A549 (cell line): ENCODE data around the gene HECTD2. TPM values are rescaled to one million over a fixed set of nuclear protein-coding genes. Genes with fewer than 3 reads are reported as not detected.
A peak's percentile ranks its signal among the peaks of the same experiment; 100 is the strongest.
"Not testable (repeated sequence)": the region's sequence is repeated elsewhere in the genome, so short reads cannot be mapped to it uniquely, and the experiment has no call there.

Experiments
- ATAC-seq, 2 experiments: fragments of 200-7000 bp in 1 of 2; fragments of >200 bp in 1 of 2; cut with Nextera tagmentation in 1 of 2; cut with Tn5 transposase in 1 of 2; 3 replicates each; pipeline versions ENCODE4 v1.8.0 to v1.9.1; 2018 to 2020; ENCODE audit warnings: mild to moderate bottlenecking in 1 of 2, moderate library complexity in 1 of 2
- CTCF ChIA-PET: fragments of 300-600 bp; sonication (Branson Sonifier 250); formaldehyde crosslinking; extraction: SDS; loops from one replicate; lab custom pipeline; 2021; ENCODE audit warnings: antibody characterized with exemption, inconsistent platforms; lab: Yijun Ruan, JAX
- POLR2A ChIA-PET: fragments of 350-600 bp; formaldehyde crosslinking; extraction: SDS; loops from one replicate; lab custom pipeline; 2021; ENCODE audit warnings: antibody characterized with exemption, inconsistent platforms; lab: Yijun Ruan, JAX
- DNase-seq, 2 experiments: peaks; one replicate each; pipeline versions ENCODE4 v3.0.0 to v3.0.0-alpha.2; 2011 to 2016; ENCODE audit warnings: low read depth in 1 of 2, low spot score in 1 of 2
- FAIRE-seq: peaks from 2 replicates; lab custom pipeline; 2011; peaks lifted over from hg19 to GRCh38; lab: Jason Lieb, UNC
- H3K27ac ChIP-seq, 2 experiments: fragments of >200 bp; sonication (Bioruptor Twin); formaldehyde crosslinking; 3 replicates each; pipeline ENCODE4 v1.5.1; 2016 to 2017
- H3K4me1 ChIP-seq: fragments of >200 bp; sonication (Bioruptor Twin); formaldehyde crosslinking; 3 replicates; pipeline ENCODE4 v1.6.1; 2016
- H3K4me2 ChIP-seq: fragments of >200 bp; sonication (Bioruptor Twin); formaldehyde crosslinking; 3 replicates; pipeline ENCODE4 v1.6.1; 2016
- H3K4me3 ChIP-seq: fragments of >200 bp; sonication (Bioruptor Twin); formaldehyde crosslinking; 3 replicates; pipeline ENCODE4 v1.5.1; 2016
- H3K9me3 ChIP-seq: fragments of >200 bp; sonication (Bioruptor Twin); formaldehyde crosslinking; 3 replicates; pipeline ENCODE4 v1.6.1; 2016
- BCL3 ChIP-seq: fragments of >200 bp; sonication (Bioruptor Twin); formaldehyde crosslinking; IDR thresholded peaks from 3 replicates; pipeline ENCODE4 v1.6.1; 2016
- CHD2 ChIP-seq: fragments of 150-350 bp; IDR thresholded peaks from 2 replicates; pipeline ENCODE4 v1.6.1; 2014; ENCODE audit warnings: low read length; ENCODE audit not compliant: partially characterized antibody
- CTCF ChIP-seq: fragments of >200 bp; sonication (Bioruptor Twin); formaldehyde crosslinking; IDR thresholded peaks from 3 replicates; pipeline ENCODE4 v1.5.1; 2016
- EP300 ChIP-seq, 2 experiments: fragments of >200 bp; sonication (Bioruptor Twin); formaldehyde crosslinking; IDR thresholded peaks; 2 replicates in 1 of 2; 3 replicates in 1 of 2; pipeline ENCODE4 v1.6.1; 2016 to 2017
- ESRRA ChIP-seq: fragments of 150-350 bp; IDR thresholded peaks from 2 replicates; pipeline ENCODE4 v1.6.1; 2014; ENCODE audit warnings: mild to moderate bottlenecking, low read length, borderline replicate concordance
- HOXB5 ChIP-seq: fragments of 250-450 bp; sonication (Bioruptor Pico); IDR thresholded peaks from 2 replicates; pipeline ENCODE4 v1.5.0; 2020; ENCODE audit warnings: mild to moderate bottlenecking, moderate library complexity
- JUN ChIP-seq, 2 experiments: fragments of >200 bp; sonication (Bioruptor Twin); formaldehyde crosslinking; IDR thresholded peaks; 2 replicates in 1 of 2; 3 replicates in 1 of 2; pipeline ENCODE4 v1.6.1; 2016 to 2017
- JUNB ChIP-seq: fragments of >200 bp; sonication (Bioruptor Twin); formaldehyde crosslinking; IDR thresholded peaks from 2 replicates; pipeline ENCODE4 v1.6.1; 2016
- MAFK ChIP-seq: fragments of 450-650 bp; IDR thresholded peaks from 2 replicates; pipeline ENCODE4 v1.6.1; 2014; ENCODE audit not compliant: partially characterized antibody
- MAX ChIP-seq: IDR thresholded peaks from 2 replicates; pipeline ENCODE4 v1.6.1; 2012
- NFE2L2 ChIP-seq: fragments of 150-350 bp; conservative IDR thresholded peaks from 2 replicates; pipeline ENCODE4 v1.6.1; 2014; ENCODE audit warnings: low read length
- NR3C1 ChIP-seq: fragments of >200 bp; sonication (Bioruptor Twin); formaldehyde crosslinking; IDR thresholded peaks from 3 replicates; pipeline ENCODE4 v1.6.1; 2017
- RAD21 ChIP-seq, 2 experiments: fragments of >200 bp in 1 of 2; sonication (Bioruptor Twin) in 1 of 2; formaldehyde crosslinking in 1 of 2; IDR thresholded peaks in 1 of 2; conservative IDR thresholded peaks in 1 of 2; 2 replicates in 1 of 2; 3 replicates in 1 of 2; pipeline ENCODE4 v1.6.1; 2012 to 2018; ENCODE audit warnings: inconsistent platforms in 1 of 2
- SMC3 ChIP-seq: fragments of >200 bp; sonication (Bioruptor Twin); formaldehyde crosslinking; IDR thresholded peaks from 3 replicates; pipeline ENCODE4 v1.6.1; 2018; ENCODE audit warnings: inconsistent platforms
- SREBF2 ChIP-seq: fragments of 450-650 bp; IDR thresholded peaks from 2 replicates; pipeline ENCODE4 v1.6.1; 2014; ENCODE audit warnings: mild to moderate bottlenecking, moderate library complexity
- USF2 ChIP-seq: fragments of 450-650 bp; IDR thresholded peaks from 2 replicates; pipeline ENCODE4 v1.6.1; 2014; ENCODE audit warnings: antibody characterized with exemption
- ZC3H11A ChIP-seq: fragments of 450-650 bp; IDR thresholded peaks from 2 replicates; pipeline ENCODE4 v1.6.1; 2014; ENCODE audit warnings: antibody characterized with exemption, mild to moderate bottlenecking
- ZFP36 ChIP-seq: fragments of 450-650 bp; IDR thresholded peaks from 2 replicates; pipeline ENCODE4 v1.6.1; 2014; ENCODE audit warnings: borderline replicate concordance; ENCODE audit not compliant: partially characterized antibody
- WGBS: methylation state at CpG from one replicate; pipeline ENCODE4 v1.1.6; 2017; ENCODE audit errors: missing lambda C conversion rate; 5-methylcytosine and 5-hydroxymethylcytosine counted together
- polyA plus RNA-seq, 4 experiments: library from polyadenylated mRNA; depleted of rRNA in 3 of 4; stranded (reverse); fragments of >200 nt; fragmentation: RNase III in 1 of 4; extraction: RNeasy Plus Mini Kit Qiagen cat#74134 plus additional on column Dnase treatment in 1 of 4; gene quantifications; 2 replicates in 3 of 4; 3 replicates in 1 of 4; pipeline ENCODE4 v1.2.3, GENCODE V29; 2011 to 2017

The HECTD2 gene
- polyA plus RNA-seq, 2 of the 4 experiments (the other 2 are of a cell fraction) = 4.1 to 13.9 TPM

GRCh38 chr10:91385306-91386085 is 24.6 kb upstream of the HECTD2 start:
- H3K27ac ChIP-seq = no peak overlapping the region
- FAIRE-seq (no peak), ATAC-seq (no peak), DNase-seq (no peak)
- H3K4me3 ChIP-seq = no peak overlapping the region
- no peaks in the 10 kb centered on the region for H3K9me3 ChIP-seq
- 45% methylated on average over 9 of the region's 9 CpGs for WGBS
- 0 out of 3 replicates have a peak, but pooled peaks cover 4% of the 10 kb centered on the region for H3K4me1 ChIP-seq
- ChIA-PET CTCF (interaction anchor here (1.5 kb wide), 1 partner anchor 250 kb away, joined by 10 read pairs; no protein-coding TSS in a partner anchor), POLR2A (no interaction called here)
- no peak overlapping the region for H3K4me2 ChIP-seq
- TF ChIP-seq BCL3 = no peak
- no peak for TF ChIP-seq JUN (IDR thresholded peaks at IDR 0.05)
- no peak for TF ChIP-seq NFE2L2
- no peak for TF ChIP-seq USF2
- TF ChIP-seq ZFP36 = no peak
- TF ChIP-seq JUNB = no peak
- TF ChIP-seq SREBF2 = no peak
- TF ChIP-seq ESRRA = no peak
- no peak for TF ChIP-seq NR3C1

- no peak overlapping the region for H3K4me3 ChIP-seq
Measured at GRCh38 chr10:91389636-91390512, 20.3 kb upstream of the HECTD2 start.

GRCh38 chr10:91390513-91390825 is 19.7 kb upstream of the HECTD2 start:
- CTCF ChIA-PET = interaction anchor here (0.7 to 2.5 kb wide), 17 partner anchors 9 to 531 kb away, joined by 3 to 13 read pairs (median 4); no protein-coding TSS in a partner anchor
- DNase-seq, ATAC-seq, FAIRE-seq, H3K4me2 ChIP-seq, H3K27ac ChIP-seq, H3K9me3 ChIP-seq, H3K4me3 ChIP-seq, POLR2A ChIA-PET, H3K4me1 ChIP-seq: not testable (repeated sequence)
- WGBS = 86% methylated on average over 3 of the region's 3 CpGs

More at GRCh38 chr10:91389636-91390512, 20.3 kb upstream of the HECTD2 start:
- TF ChIP-seq EP300 (IDR thresholded peaks at IDR 0.05) (no peak), SREBF2 (no peak), SMC3 (peak; percentile 71), CTCF (peak; percentile 83), CHD2 (no peak), MAX (no peak), ZC3H11A (no peak), MAFK (no peak), HOXB5 (CRISPR knock-in tag) (no peak), RAD21 (conservative IDR thresholded peaks at IDR 0.05 in 1 of 2, IDR thresholded peaks at IDR 0.05 in 1 of 2) (peak; percentile 68 to 72)
- no peaks in the 10 kb centered on the region for H3K9me3 ChIP-seq
- 6% methylated on average over 8 of the region's 8 CpGs for WGBS
- ATAC-seq (peak; percentile 92 to 96; a peak in 5 of 6 replicates), DNase-seq (peak; percentile 16 to 64), FAIRE-seq (peak; percentile 99)
- H3K4me1 ChIP-seq = 0 out of 3 replicates have a peak, but pooled peaks cover 4% of the 10 kb centered on the region
- ChIA-PET POLR2A (no interaction called here), CTCF (interaction anchor here (0.7 to 2.5 kb wide), 16 partner anchors 9 to 532 kb away, joined by 3 to 13 read pairs (median 4); no protein-coding TSS in a partner anchor)
- H3K27ac ChIP-seq = no peak overlapping the region
- peak overlapping the region; percentile 80 for H3K4me2 ChIP-seq
